Esophagus squamous epithelium (tissue), 4 donors: ENCODE results near the gene ACSL5.

ENCODE experiments used
- CTCF ChIP-seq, 6 experiments: fragments of 450-650 bp in 4 of 6; fragments of 200-600 bp in 2 of 6; sonication (generic) in 2 of 6; IDR thresholded peaks; one replicate each; pipeline ENCODE4 v1.5.1; 2016 to 2019; ENCODE audit warnings: antibody characterized with exemption in 6 of 6, mild to moderate bottlenecking in 4 of 6, moderate library complexity in 4 of 6
- POLR2A ChIP-seq, 4 donors: fragments of 450-650 bp; IDR thresholded peaks; one replicate each; pipeline ENCODE4 v1.6.1; 2017; ENCODE audit warnings: antibody characterized with exemption in 4 of 4, mild to moderate bottlenecking in 4 of 4, moderate library complexity in 3 of 4

- no peak for TF ChIP-seq POLR2A (IDR thresholded peaks at IDR 0.05)
- TF ChIP-seq CTCF (IDR thresholded peaks at IDR 0.05) = no peak
These were observed 50.7 kb downstream of the ACSL5 start for GRCh38 chr10:112424651-112425050.
